Cardiac fibroblast (primary cell): ENCODE data around the gene EIF6.

ENCODE experiments used
- DNase-seq, 2 donors: peaks; one replicate each; pipeline versions ENCODE4 v3.0.0 to v3.0.0-alpha.2; 2010; ENCODE audit warnings: low read depth in 2 of 2
- H3K4me3 ChIP-seq, 2 donors: replicated peaks in 1 of 2; 1 replicate in 1 of 2; 2 replicates in 1 of 2; pipeline ENCODE4 v1.5.1; 2011; ENCODE audit warnings: low read depth in 2 of 2, low read length in 2 of 2, mild to moderate bottlenecking in 2 of 2, moderate library complexity in 1 of 2
- CTCF ChIP-seq: IDR thresholded peaks from one replicate; pipeline ENCODE4 v1.5.1; 2011; ENCODE audit warnings: low read depth, mild to moderate bottlenecking, low read length, inconsistent platforms

EIF6 gene

GRCh38 chr20:35294293-35294685 lies 9.7 kb upstream of the EIF6 start:
- no peak for TF ChIP-seq CTCF
- no peak for DNase-seq
- H3K4me3 ChIP-seq: no peak overlapping the region

DNA sequence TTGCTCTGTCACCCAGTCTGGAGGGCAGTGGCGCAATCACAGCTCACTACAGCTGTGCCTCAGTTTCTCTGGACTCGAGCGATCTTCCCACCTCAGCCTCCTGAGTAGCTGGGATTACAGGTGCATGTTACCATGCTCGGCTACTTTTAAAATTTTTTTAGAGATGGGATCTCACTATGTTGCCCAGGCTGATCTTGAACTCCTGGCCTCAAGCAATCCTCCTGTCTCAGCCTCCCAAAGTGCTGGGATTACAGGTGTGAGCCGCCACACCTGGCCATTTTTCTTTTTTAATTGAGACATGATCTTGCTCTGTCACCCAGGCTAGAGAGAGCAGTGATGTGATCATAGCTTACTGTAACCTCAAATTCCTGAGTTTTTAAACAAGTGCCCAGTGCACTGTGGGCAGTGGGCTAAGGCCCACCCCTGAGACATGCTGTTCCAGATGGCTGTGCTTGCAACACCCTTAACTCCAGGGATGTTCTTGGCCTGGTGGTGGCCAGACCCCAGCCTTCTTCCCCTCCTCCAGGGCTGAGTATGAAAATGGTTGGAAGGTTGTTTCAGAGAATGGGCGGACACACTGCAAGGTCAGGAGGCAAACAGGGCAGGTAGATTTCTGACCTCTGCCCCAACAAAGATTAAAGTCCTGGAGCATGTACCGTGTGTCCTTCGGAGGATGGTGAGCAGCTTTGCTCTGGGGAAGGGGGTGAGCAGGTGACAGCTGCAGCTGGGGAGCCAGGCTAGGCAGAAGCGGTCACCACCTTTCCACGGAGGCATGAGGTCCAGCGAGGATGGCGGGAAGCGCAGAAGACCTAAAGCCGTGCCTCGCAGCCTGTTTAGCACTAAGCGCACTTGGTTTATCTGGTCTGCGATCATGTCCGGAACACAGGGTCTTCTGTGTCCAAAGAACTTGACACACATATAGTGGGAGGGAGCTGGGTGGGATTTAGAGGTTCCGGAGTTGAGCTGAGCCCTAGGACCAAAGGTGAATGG lies 9.0 kb upstream of the EIF6 start:
- no peak overlapping the region for H3K4me3 ChIP-seq
- no peak for DNase-seq
- TF ChIP-seq CTCF: no peak

GRCh38 chr20:35292504-35293285 lies 8.1 kb upstream of the EIF6 start:
- DNase-seq: no peak
- TF ChIP-seq CTCF: no peak
- H3K4me3 ChIP-seq: no peak overlapping the region

DNA sequence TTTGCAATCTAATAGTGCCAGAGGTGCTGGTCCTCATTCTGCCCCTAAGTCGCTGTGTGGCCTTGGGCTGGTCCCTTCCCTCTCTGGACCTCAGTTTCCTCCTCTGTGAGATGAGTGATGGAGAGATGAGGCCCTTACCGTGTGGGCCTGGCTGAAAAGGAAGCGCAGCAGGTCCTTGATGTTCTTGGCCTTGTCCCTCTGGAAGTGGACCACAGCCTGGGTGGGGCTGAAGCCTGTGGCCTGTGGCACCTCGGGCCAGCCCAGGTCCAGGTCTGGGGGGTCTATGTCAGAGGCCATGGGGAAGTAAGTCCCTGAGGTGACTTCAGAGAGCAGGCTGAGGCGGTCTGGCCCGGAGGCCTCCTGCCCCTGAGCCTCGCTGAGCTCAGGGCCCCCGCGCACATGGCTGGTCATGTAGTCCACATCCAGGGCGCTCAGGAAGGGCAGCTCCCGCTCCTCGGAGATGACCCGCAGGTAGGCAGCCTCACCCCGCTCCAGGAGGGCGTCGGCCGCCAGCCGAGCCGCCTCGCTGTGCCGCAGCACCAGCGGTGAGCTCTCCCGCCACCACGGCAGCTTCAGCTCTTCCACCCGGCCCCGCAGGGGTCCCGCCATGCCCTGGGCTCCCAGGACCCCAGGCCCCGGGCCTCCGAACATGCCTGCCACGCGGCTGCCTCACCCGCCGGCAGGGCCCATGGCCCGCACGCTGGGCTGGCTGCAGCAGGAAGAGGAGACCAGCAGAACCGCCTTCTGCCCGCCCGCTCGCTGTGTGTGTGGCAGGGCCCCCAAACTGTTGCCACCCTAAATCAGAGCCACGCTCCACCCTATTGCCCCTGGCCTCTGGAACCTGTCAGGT lies 7.3 kb upstream of the EIF6 start, which contains the start of gene FAM83C:
TSS of gene FAM83C (minus strand) at position 772 of the 850 bp plus-strand sequence. CDS start at position 651, 121 bp downstream.
- DNase-seq: no peak
- no peak for TF ChIP-seq CTCF

GRCh38 chr20:35290887-35291417 lies 6.4 kb upstream of the EIF6 start:
- no peak for TF ChIP-seq CTCF
- no peak overlapping the region for H3K4me3 ChIP-seq
- DNase-seq: no peak

More for the DNA sequence above, 7.3 kb upstream of the EIF6 start, which contains the start of gene FAM83C:
- no peak within 1 kb of the TSS for H3K4me3 ChIP-seq
